Measurements from ENCODE around the gene SELPLG.

DNA sequence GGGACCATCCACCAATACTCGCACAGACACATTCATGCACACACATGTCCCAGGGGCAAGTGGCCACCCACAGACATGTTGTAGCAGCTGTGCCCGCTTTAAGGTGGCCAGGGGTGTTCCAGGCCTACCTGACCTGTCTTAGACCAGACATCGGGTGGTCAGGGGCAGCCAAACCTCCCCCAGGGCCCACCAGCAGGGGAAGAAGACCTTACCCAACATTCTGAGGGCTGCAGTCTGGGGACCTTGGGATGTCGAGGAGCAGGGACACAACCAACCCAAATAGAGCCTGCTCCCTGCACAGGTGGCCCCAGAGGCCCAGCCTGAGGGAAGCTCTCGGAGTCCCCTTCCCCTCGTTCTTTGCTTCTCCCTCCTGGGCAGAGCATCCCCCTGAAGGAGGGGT lies 34.2 kb downstream of the SELPLG start:
- TF ChIP-seq POLR2A (IDR thresholded peaks at IDR 0.05; ENCODE audit: low read depth, low read length) (no peak), POLR2AphosphoS5 (IDR thresholded peaks at IDR 0.05; ENCODE audit: low read depth, low read length) (no peak)

Data from GM12891 (cell line).